Coronary artery (tissue), 2 donors: ENCODE measurements around the gene FCHO1.

Source experiments
- DNase-seq: peaks from one replicate; pipeline ENCODE4 v3.0.0-alpha.2; 2017; ENCODE audit warnings: low spot score
- H3K27ac ChIP-seq, 2 donors: fragments of 200-600 bp; sonication (generic); one replicate each; pipeline ENCODE4 v1.5.1; 2016 to 2019
- H3K4me3 ChIP-seq: fragments of 200-600 bp; sonication (generic); 2 replicates; pipeline ENCODE4 v1.5.1; 2016; ENCODE audit warnings: mild to moderate bottlenecking, moderate library complexity
- TF ChIP-seq, protein P1 (sequence below): fragments of 200-600 bp; sonication (generic); IDR thresholded peaks from one replicate; pipeline ENCODE4 v1.5.1; 2019; ENCODE audit warnings: antibody characterized with exemption

The FCHO1 gene

DNA sequence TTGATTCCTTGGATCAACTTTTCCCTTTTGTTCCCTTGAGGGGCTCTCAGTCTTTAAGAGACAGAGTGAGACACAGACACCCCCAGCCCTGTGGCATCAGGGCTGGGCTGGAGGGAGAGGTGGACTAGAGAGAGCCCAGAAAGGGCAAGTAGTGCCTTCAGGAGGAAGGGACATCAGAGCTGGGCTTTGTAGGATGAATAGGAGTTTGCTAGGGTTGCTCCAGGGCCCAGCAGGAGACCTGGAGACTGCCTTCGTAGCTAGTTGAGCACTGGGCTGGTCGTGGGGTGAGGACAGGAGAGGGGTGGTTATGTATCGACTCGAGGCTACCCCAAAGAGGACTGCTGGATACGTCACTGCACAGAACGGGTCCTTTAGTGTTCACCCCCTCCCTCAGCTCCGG is 26.6 kb upstream of the FCHO1 start:
- TF ChIP-seq, protein P1, sequence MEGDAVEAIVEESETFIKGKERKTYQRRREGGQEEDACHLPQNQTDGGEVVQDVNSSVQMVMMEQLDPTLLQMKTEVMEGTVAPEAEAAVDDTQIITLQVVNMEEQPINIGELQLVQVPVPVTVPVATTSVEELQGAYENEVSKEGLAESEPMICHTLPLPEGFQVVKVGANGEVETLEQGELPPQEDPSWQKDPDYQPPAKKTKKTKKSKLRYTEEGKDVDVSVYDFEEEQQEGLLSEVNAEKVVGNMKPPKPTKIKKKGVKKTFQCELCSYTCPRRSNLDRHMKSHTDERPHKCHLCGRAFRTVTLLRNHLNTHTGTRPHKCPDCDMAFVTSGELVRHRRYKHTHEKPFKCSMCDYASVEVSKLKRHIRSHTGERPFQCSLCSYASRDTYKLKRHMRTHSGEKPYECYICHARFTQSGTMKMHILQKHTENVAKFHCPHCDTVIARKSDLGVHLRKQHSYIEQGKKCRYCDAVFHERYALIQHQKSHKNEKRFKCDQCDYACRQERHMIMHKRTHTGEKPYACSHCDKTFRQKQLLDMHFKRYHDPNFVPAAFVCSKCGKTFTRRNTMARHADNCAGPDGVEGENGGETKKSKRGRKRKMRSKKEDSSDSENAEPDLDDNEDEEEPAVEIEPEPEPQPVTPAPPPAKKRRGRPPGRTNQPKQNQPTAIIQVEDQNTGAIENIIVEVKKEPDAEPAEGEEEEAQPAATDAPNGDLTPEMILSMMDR, result no peak
- H3K27ac ChIP-seq, result no peak overlapping the region
- DNase-seq, result no peak
- no peak overlapping the region for H3K4me3 ChIP-seq

DNA sequence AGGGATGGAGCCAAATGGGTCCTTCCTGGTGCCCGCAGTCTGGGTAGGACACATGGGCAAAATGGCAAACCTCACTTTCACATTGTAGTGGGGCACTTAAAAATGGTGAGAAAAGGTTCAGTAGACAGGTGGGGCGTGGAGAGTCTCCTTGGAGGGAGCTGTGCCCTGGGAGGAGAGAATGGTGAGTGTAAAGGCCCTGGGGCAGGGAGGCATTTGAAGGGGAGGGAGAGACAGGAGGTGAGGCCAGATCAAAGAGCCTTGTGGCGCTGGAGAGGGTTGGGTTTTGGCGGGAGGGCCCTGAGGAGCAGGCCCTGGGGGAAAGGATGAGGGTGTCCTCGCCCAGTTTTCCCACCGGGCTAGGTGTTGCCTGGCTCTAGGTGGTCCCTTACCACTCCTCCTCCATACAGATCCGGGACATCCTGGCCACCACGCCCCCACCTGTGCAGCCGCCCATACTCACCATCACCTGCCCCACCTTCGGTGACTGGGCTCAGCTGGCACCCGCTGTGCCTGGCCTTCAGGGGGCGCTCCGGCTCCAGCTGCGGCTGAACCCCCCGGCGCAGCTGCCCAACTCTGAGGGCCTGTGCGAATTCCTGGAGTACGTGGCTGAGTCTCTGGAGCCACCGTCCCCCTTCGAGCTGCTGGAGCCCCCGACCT is 25.7 kb upstream of the FCHO1 start:
- TF ChIP-seq, protein P1, result no peak
- Histone ChIP-seq H3K27ac (no peak overlapping the region), H3K4me3 (no peak overlapping the region)
- DNase-seq, result no peak

DNA sequence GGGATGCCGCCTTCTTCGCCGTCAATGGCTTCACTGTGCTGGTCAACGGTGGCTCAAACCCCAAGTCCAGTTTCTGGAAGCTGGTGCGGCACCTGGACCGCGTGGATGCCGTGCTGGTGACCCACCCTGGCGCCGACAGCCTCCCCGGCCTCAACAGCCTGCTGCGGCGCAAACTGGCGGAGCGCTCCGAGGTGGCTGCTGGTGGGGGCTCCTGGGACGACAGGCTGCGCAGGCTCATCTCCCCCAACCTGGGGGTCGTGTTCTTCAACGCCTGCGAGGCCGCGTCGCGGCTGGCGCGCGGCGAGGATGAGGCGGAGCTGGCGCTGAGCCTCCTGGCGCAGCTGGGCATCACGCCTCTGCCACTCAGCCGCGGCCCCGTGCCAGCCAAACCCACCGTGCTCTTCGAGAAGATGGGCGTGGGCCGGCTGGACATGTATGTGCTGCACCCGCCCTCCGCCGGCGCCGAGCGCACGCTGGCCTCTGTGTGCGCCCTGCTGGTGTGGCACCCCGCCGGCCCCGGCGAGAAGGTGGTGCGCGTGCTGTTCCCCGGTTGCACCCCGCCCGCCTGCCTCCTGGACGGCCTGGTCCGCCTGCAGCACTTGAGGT is 25.0 kb upstream of the FCHO1 start:
- TF ChIP-seq, protein P1, result no peak
- H3K4me3 ChIP-seq, result no peak overlapping the region
- no peak for DNase-seq
- no peak overlapping the region for H3K27ac ChIP-seq

DNA sequence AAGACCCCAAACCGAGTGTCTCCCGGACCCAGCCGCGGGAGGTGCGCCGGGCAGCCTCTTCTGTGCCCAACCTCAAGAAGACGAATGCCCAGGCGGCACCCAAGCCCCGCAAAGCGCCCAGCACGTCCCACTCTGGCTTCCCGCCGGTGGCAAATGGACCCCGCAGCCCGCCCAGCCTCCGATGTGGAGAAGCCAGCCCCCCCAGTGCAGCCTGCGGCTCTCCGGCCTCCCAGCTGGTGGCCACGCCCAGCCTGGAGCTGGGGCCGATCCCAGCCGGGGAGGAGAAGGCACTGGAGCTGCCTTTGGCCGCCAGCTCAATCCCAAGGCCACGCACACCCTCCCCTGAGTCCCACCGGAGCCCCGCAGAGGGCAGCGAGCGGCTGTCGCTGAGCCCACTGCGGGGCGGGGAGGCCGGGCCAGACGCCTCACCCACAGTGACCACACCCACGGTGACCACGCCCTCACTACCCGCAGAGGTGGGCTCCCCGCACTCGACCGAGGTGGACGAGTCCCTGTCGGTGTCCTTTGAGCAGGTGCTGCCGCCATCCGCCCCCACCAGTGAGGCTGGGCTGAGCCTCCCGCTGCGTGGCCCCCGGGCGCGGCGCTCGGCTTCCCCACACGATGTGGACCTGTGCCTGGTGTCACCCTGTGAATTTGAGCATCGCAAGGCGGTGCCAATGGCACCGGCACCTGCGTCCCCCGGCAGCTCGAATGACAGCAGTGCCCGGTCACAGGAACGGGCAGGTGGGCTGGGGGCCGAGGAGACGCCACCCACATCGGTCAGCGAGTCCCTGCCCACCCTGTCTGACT is 24.1 kb upstream of the FCHO1 start:
- no peak overlapping the region for H3K4me3 ChIP-seq
- DNase-seq, result no peak
- TF ChIP-seq, protein P1, result no peak
- no peak overlapping the region for H3K27ac ChIP-seq

DNA sequence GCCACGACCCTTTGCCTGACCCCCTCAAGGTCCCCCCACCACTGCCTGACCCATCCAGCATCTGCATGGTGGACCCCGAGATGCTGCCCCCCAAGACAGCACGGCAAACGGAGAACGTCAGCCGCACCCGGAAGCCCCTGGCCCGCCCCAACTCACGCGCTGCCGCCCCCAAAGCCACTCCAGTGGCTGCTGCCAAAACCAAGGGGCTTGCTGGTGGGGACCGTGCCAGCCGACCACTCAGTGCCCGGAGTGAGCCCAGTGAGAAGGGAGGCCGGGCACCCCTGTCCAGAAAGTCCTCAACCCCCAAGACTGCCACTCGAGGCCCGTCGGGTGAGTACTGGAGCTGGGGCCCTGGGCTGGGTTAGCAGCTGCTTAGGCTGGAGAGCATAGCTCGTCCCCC is 23.4 kb upstream of the FCHO1 start:
- Histone ChIP-seq H3K4me3 (no peak overlapping the region), H3K27ac (no peak overlapping the region)
- DNase-seq, result no peak
- TF ChIP-seq, protein P1, result no peak

DNA sequence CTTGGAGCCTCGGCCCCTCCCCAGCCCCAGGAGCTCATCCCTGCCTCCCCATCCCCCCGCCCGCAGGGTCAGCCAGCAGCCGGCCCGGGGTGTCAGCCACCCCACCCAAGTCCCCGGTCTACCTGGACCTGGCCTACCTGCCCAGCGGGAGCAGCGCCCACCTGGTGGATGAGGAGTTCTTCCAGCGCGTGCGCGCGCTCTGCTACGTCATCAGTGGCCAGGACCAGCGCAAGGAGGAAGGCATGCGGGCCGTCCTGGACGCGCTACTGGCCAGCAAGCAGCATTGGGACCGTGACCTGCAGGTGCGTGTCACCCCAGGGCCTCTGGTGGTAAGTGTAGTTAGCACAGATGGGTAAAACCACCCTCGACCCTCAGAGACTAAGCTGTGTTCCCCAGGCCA is 18.1 kb upstream of the FCHO1 start:
- no peak overlapping the region for H3K27ac ChIP-seq
- DNase-seq, result no peak
- no peak overlapping the region for H3K4me3 ChIP-seq
- TF ChIP-seq, protein P1, result no peak
